GM20431 (cell line): ENCODE measurements around the gene PLA2G2A.
"Not testable (repeated sequence)": the region's sequence is repeated elsewhere in the genome, so short reads cannot be mapped to it uniquely, and the experiment has no call there.

Source experiments
- in situ Hi-C: fragments of 300-500 bp; cut with MseI, MboI; formaldehyde crosslinking; loops from one replicate; pipeline ENCODE4 v1.15.0; 2020; ENCODE audit warnings: low sequenced_read_pairs; ENCODE audit not compliant: unreplicated experiment

Gene PLA2G2A

GRCh38 chr1:19979494-19979977 lies at the start of gene PLA2G2A:
Gene PLA2G2A, minus strand, starts transcription at chr1:19979618. Its CDS starts 845 bp downstream, at chr1:19978773.
- in situ Hi-C loops = no loop called here

DNA sequence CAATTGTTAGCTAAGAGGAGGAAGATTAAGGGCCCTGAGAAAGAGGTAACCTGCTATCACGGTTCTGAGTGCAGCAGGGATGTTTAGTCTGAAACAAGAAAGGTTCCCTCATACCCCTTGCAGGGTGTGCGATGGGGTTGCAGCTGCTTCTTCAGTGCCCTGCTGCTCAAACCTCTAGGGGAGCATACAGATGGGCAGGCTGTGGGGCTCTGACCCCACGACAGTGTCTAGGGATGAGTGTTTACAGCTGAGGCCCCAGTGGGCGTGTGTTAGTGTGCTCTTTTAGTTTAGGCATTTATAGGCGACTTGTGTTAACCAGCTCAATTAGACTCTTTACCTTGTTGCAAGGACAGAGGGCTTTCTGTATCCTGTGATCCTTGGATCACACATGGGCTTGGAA lies 49.3 kb upstream of the PLA2G2A start:
- in situ Hi-C loops = no loop called here

DNA sequence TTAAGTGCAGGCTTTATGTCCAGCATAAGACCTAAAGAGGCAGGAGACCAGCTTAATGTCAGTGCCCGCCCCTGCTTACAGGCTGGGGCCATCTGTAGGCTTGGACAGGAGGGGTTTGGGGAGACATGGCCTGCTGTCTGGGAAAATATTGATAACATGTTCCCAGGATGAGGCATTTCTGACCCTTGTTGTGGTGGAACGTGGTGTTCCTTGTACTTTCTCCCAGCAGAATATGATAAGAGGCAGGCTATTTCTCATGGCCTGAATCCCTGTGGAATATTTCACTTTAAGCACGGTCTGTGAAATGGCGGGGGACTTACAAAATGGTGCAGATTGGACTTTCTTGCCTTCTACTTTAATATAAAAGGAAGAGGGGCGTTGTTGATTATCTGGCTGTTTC lies 48.7 kb upstream of the PLA2G2A start:
- in situ Hi-C loops = no loop called here

- in situ Hi-C loops = no loop called here
These were observed 38.3 kb upstream of the PLA2G2A start for GRCh38 chr1:20017741-20018140.

GRCh38 chr1:20014153-20014552 lies 34.7 kb upstream of the PLA2G2A start:
- in situ Hi-C loops = no loop called here

DNA sequence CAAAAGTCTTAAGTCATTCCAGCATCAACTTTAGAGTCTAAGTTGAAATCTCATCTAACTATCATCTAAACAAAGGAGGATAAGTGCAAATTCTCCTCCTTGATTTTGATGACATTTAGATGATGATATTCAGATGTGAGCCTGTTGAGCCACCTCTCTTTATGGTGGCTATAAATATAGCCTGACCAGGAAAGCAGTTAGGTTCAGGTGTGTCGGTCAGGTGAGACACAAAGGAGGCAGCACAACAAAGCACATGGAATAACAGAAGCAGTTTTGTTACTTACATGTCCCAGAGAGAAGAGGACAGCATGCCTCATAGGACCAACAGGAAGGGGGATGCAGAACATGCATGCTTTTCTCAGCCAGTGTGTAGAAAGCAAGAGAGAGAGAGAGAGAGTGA lies 30.6 kb upstream of the PLA2G2A start:
- in situ Hi-C loops = no loop called here

- in situ Hi-C loops = no loop called here
These were observed 29.8 kb upstream of the PLA2G2A start for GRCh38 chr1:20009212-20009611.

- in situ Hi-C loops = no loop called here
These were observed 29.0 kb upstream of the PLA2G2A start for GRCh38 chr1:20008391-20008841.

GRCh38 chr1:19998823-19999222 lies 19.4 kb upstream of the PLA2G2A start:
- in situ Hi-C loops = not testable (repeated sequence)

DNA sequence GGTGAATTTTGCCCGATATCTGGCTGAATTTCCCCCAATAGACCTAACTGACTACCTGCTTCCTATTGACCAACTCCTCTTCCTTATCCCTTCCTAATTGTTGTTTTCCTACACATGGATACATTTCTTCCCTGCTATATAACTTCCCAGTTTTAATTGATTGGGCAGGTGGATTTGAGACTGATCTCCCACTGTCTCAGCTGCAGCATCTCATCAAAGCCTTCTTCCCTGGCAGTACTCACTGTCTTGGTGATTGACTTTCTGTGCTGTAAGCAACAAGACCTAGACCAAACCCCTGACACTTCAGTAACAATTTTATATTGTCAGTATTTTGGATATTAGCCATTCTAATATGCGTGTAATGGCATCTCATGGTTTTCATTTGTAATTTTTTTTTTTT lies 11.3 kb upstream of the PLA2G2A start:
- in situ Hi-C loops = no loop called here

DNA sequence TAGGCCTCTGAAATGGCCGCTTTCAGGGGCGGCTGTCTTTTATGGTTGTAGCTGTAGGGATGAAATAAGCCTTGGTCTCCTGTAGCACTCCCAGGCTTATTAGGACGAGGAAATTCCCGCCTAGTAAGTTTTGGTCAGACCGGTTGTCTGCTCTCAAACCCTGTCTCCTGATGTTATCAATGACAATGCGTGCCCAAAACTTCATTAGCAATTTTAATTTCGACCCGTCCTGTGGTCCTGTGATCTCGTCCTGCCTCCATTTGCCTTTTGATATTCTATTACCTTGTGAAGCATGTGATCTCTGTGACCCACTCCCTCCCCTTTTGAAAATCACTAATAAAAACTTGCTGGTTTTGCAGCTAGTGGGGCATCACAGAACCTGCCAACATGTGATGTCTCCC lies 10.8 kb upstream of the PLA2G2A start:
- in situ Hi-C loops = not testable (repeated sequence)

DNA sequence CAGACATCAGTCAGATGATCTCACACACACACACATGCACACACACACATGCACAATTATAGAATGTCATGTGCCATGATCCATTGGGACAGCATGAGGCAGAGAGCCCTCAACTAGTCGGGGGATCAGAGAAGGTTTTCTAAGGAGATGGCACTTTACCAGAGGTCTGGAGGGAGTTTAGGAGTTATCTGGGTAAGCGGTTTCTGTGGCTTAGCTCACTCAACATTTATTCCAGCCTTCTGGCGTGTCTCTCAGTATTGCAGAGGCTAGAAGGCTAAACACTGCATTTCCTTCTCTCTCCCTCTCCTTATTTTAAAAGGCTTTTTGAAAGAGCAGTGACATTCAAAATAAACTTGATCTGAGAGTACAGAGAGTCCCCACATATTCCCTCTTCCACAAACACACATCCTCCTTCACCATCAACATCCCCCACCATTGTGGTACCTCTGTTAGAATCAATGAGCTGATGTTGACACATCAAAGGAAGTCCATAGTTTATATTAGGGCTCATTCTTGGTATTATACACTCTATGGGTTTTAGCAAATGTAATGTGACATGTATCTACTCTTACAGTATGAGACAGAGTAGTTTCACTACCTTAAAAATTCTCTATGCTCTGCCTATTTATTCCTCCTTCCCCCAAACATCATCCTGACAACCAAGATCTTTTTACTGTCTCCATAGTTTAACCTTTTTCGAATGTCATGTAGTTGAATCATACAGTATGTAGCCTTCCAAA lies 9.0 kb upstream of the PLA2G2A start:
- in situ Hi-C loops = no loop called here

DNA sequence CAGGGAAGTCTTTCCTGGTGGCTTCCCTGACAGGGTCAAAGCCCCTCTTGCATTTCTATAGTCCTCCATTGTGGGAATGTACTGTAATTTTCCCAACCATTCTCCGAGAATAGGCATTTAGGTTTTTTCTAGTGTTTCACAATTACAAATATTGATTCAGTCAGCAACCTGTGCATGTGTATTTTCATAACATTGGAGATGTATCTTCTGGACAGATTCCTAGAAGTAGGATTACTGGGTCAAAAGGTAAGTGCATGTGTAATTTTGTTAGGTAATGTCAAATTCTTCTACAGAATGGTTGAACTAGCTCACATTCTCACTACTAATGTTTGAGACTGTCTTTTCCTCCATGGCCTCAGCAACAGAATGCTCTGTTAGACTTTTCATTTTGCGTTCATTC lies 8.3 kb upstream of the PLA2G2A start:
- in situ Hi-C loops = no loop called here

DNA sequence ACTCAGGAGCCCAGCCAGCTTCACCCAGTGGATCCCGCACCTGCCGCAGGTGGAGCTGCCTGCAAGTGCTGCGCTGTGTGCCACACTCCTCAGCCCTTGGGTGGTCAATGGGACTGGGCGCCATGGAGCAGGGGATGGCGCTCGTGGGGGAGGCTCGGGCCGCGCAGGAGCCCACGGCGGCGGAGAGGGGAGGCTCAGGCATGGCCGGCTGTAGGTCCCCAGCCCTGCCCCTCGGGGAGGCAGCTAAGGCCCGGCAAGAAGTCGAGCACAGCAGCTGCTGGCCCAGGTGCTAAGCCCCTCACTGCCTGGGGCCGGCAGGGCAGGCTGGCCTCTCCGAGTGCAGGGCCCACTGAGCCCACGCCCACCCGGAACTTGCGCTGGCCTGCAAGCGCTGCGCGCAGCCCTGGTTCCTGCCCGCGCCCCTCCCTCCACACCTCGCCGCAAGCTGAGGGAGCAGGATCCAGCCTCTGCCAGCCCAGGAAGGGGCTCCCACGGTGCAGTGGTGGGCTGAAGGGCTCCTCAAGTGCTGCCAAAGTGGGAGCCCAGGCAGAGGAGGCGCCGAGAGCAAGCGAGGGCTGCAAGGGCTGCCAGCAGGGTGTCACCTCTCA lies 5.1 kb upstream of the PLA2G2A start:
- in situ Hi-C loops = not testable (repeated sequence)

GRCh38 chr1:19981507-19982312 lies 2.3 kb upstream of the PLA2G2A start:
- in situ Hi-C loops = no loop called here

DNA sequence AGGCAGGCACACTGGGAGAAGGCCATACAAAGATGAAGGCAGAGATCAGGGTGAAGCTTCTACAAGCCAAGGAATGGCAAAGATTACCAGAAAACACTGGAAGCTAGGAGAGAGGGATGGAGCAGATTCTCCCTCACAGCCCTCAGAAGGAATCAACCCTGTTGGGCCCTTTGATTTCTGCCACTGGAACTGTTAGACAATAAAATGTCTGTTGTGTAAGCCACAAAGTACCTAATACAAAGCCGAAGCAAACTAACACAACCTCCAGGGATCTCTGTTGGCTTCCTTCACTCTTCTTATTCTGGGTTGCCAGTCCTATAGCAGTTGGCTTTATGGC lies 1.7 kb upstream of the PLA2G2A start:
- in situ Hi-C loops = no loop called here

DNA sequence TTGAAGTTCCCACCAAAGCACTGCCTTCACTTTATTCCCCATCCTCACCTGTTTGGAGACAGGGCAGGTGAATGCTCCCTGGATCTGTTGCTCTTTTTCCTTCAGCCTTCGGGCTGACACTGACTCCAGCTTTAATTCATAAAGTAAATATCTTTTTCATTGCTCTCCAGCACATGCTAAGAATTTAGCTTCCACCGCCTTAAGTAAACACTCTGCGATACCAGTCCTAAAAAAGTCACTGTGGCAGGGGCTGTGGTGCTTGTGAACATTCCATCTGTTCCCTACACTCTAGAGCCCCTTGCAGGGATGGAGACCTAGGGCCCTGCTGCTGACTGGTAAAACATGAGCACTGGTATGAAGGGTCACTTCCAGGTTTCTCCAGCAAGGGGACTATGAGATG lies 896 bp upstream of the PLA2G2A start:
- in situ Hi-C loops = no loop called here

- in situ Hi-C loops = no loop called here
These were observed 1.3 kb downstream of the PLA2G2A start for GRCh38 chr1:19978143-19978542.

DNA sequence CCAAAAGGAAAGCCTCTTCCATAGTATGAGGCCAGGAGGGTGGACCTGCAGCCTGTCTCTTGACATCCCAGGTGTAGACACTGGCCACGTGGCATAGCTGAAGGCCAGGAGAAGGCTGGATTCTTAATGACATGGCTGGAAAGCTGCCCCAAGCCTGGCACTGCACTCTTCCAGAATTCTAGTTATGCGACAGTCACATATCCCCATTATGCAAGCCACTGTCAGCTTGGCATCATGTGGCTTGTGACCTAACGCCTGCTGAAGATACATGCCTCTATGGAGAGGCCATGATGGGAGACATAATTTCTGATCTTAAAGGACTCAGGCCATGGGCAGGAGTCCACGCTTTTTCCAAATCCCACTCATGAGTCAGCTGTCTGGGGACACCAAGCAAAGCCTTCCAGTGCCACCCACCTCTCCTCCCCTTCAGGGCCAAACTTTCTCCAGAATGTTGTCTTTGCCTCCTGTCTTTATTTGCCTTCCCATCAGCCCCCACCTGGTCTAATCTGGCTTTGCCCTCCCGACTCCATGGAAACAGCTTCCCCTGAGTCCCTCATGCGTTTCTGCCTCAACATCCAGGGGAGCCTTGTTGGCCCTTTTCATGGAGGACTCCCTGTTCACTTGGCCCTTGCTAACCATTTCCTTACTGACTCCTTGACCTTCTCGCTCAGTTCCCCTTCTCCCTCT lies 3.0 kb downstream of the PLA2G2A start:
- in situ Hi-C loops = no loop called here

DNA sequence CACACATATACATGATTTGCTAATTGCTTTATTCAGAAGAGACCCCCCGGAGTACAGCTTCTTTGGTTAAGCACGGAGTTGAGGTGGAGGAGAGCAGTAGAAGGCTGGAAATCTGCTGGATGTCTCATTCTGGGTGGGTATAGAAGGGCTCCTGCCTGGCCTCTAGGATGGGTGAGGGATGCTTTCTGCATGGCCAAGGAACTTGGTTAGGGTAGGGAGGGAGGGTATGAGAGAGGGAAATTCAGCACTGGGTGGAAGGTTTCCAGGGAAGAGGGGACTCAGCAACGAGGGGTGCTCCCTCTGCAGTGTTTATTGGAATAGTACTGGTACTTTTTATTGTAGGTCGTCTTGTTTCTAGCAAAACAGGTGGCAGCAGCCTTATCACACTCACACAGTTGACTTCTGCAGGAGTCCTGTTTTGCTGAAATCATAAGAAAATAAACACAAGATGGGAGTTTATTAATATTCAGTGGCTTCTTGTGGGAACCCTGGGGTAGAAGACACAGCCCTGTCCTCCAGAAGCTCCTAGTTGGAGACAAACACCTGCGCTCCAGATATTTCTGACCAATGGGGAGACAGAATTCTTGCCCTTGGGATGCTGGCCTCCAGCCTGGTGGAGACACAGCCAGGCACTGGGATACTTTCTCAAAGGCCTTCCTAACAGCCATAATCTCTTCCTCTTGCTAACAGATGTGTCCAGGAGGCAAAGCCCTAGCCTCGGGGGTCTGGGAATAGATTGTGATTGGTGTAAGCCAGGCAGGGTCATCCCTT lies 3.8 kb downstream of the PLA2G2A start:
- in situ Hi-C loops = no loop called here
